ENCODE data around the gene MPDZ.

The MPDZ gene

GRCh38 chr9:13279284-13280141 is at the start of gene MPDZ:
Gene MPDZ (minus strand): TSS chr9:13279692. CDS start chr9:13250315, 29,377 bp downstream.
- FAIRE-seq (no peak), DNase-seq (ENCODE audit: extremely low spot score, insufficient read length, low read depth) (no peak)

- DNase-seq (ENCODE audit: extremely low spot score, insufficient read length, low read depth) (no peak), FAIRE-seq (no peak)
These were observed 45.5 kb upstream of the MPDZ start for GRCh38 chr9:13324988-13325387.

GRCh38 chr9:13322828-13323550 is 43.5 kb upstream of the MPDZ start:
- FAIRE-seq, result no peak
- no peak for DNase-seq (ENCODE audit: extremely low spot score, insufficient read length, low read depth)

GRCh38 chr9:13318027-13318426 is 38.5 kb upstream of the MPDZ start:
- FAIRE-seq (no peak), DNase-seq (ENCODE audit: extremely low spot score, insufficient read length, low read depth) (no peak)

- DNase-seq (ENCODE audit: extremely low spot score, insufficient read length, low read depth) (no peak), FAIRE-seq (no peak)
These were observed 17.5 kb upstream of the MPDZ start for GRCh38 chr9:13296972-13297371.

GRCh38 chr9:13295556-13295955 is 16.1 kb upstream of the MPDZ start:
- no peak for FAIRE-seq
- DNase-seq (ENCODE audit: extremely low spot score, insufficient read length, low read depth), result no peak

GRCh38 chr9:13292782-13293181 is 13.3 kb upstream of the MPDZ start:
- FAIRE-seq (no peak), DNase-seq (ENCODE audit: extremely low spot score, insufficient read length, low read depth) (no peak)

- DNase-seq (ENCODE audit: extremely low spot score, insufficient read length, low read depth), result no peak
- no peak for FAIRE-seq
These were observed 12.7 kb upstream of the MPDZ start for GRCh38 chr9:13292158-13292557.

- DNase-seq (ENCODE audit: extremely low spot score, insufficient read length, low read depth) (no peak), FAIRE-seq (no peak)
These were observed 12.2 kb upstream of the MPDZ start for GRCh38 chr9:13291718-13292117.

- FAIRE-seq (no peak), DNase-seq (ENCODE audit: extremely low spot score, insufficient read length, low read depth) (no peak)
These were observed 4.5 kb upstream of the MPDZ start for GRCh38 chr9:13284011-13284410.

- DNase-seq (ENCODE audit: extremely low spot score, insufficient read length, low read depth) (no peak), FAIRE-seq (no peak)
These were observed 3.5 kb upstream of the MPDZ start for GRCh38 chr9:13282998-13283397.

GRCh38 chr9:13281356-13282016 is 2.0 kb upstream of the MPDZ start:
- FAIRE-seq (no peak), DNase-seq (ENCODE audit: extremely low spot score, insufficient read length, low read depth) (no peak)

- DNase-seq (ENCODE audit: extremely low spot score, insufficient read length, low read depth) (no peak), FAIRE-seq (no peak)
These were observed 885 bp downstream of the MPDZ start for GRCh38 chr9:13278368-13279246.

GRCh38 chr9:13278023-13278367 is 1.5 kb downstream of the MPDZ start:
- DNase-seq (ENCODE audit: extremely low spot score, insufficient read length, low read depth) (no peak), FAIRE-seq (no peak)

- DNase-seq (ENCODE audit: extremely low spot score, insufficient read length, low read depth), result no peak
- no peak for FAIRE-seq
These were observed 4.4 kb downstream of the MPDZ start for GRCh38 chr9:13274886-13275641.

GRCh38 chr9:13270734-13271133 is 8.8 kb downstream of the MPDZ start:
- no peak for FAIRE-seq
- DNase-seq (ENCODE audit: extremely low spot score, insufficient read length, low read depth), result no peak

- FAIRE-seq (peak; percentile 66), DNase-seq (ENCODE audit: extremely low spot score, insufficient read length, low read depth) (no peak)
These were observed 9.7 kb downstream of the MPDZ start for GRCh38 chr9:13269589-13270452.

- FAIRE-seq (no peak), DNase-seq (ENCODE audit: extremely low spot score, insufficient read length, low read depth) (no peak)
These were observed 11.0 kb downstream of the MPDZ start for GRCh38 chr9:13268469-13268868.
